GM21526 (cell line): ENCODE data around the gene DNM1L.
A peak's percentile ranks its signal among the peaks of the same experiment; 100 is the strongest.

ENCODE experiments used
- ATAC-seq: cut with Tn5 transposase; IDR thresholded peaks from one replicate; pipeline ENCODE4 v1.9.1; 2021; ENCODE audit warnings: moderate library complexity; ENCODE audit not compliant: unreplicated experiment, low FRiP score

The DNM1L gene

GRCh38 chr12:32679091-32679919, at the start of gene DNM1L:
Gene DNM1L (plus strand): TSS chr12:32679301. CDS start chr12:32679364, 63 bp downstream.
- ATAC-seq, result peak; percentile 94

- ATAC-seq, result no peak
Observed at GRCh38 chr12:32641287-32641901, 37.7 kb upstream of the DNM1L start.

- no peak for ATAC-seq
Observed at GRCh38 chr12:32644431-32644830, 34.7 kb upstream of the DNM1L start.

- ATAC-seq, result no peak
Observed at GRCh38 chr12:32647275-32647674, 31.8 kb upstream of the DNM1L start.

GRCh38 chr12:32650508-32650907, 28.6 kb upstream of the DNM1L start:
- no peak for ATAC-seq

GRCh38 chr12:32651151-32651955, 27.7 kb upstream of the DNM1L start:
- ATAC-seq, result no peak

GRCh38 chr12:32651956-32652210, 27.2 kb upstream of the DNM1L start:
- no peak for ATAC-seq

GRCh38 chr12:32659908-32660440, 19.1 kb upstream of the DNM1L start:
- no peak for ATAC-seq

GRCh38 chr12:32661706-32662105, 17.4 kb upstream of the DNM1L start:
- no peak for ATAC-seq

- ATAC-seq, result no peak
Observed at GRCh38 chr12:32662665-32663064, 16.4 kb upstream of the DNM1L start.

- ATAC-seq, result no peak
Observed at GRCh38 chr12:32666018-32666417, 13.1 kb upstream of the DNM1L start.

- ATAC-seq, result no peak
Observed at GRCh38 chr12:32669584-32669983, 9.5 kb upstream of the DNM1L start.

- no peak for ATAC-seq
Observed at GRCh38 chr12:32671930-32672780, 6.9 kb upstream of the DNM1L start.

GRCh38 chr12:32679920-32680237, 778 bp downstream of the DNM1L start:
- no peak for ATAC-seq

GRCh38 chr12:32680787-32681186, 1.7 kb downstream of the DNM1L start:
- ATAC-seq, result no peak

GRCh38 chr12:32681272-32681671, 2.2 kb downstream of the DNM1L start:
- no peak for ATAC-seq

- ATAC-seq, result no peak
Observed at GRCh38 chr12:32686340-32686739, 7.2 kb downstream of the DNM1L start.

GRCh38 chr12:32688786-32689185, 9.7 kb downstream of the DNM1L start:
- ATAC-seq, result no peak

- no peak for ATAC-seq
Observed at GRCh38 chr12:32690927-32691326, 11.8 kb downstream of the DNM1L start.

GRCh38 chr12:32692358-32692757, 13.3 kb downstream of the DNM1L start:
- no peak for ATAC-seq

- ATAC-seq, result no peak
Observed at GRCh38 chr12:32693036-32693435, 13.9 kb downstream of the DNM1L start.
